ENCODE data around the gene CYTH2. TPM values are rescaled to one million over a fixed set of nuclear protein-coding genes. Genes with fewer than 3 reads are reported as not detected.

CYTH2 gene
- polyA plus RNA-seq, 3 donors: 21.3 to 48.2 (median 21.7) TPM

GRCh38 chr19:48476176-48476575, 7.0 kb downstream of the CYTH2 start:
- peaks cover 1 to 14% (median 13%) of the 10 kb centered on the region in 3 donors for H3K27me3 Mint-ChIP-seq (ENCODE audit: low read depth in 3 of 3)
- Histone ChIP-seq H3K4me1 (ENCODE audit: control insufficient read depth in 1 of 2, insufficient read depth in 2 of 2, low read length in 2 of 2) (peaks cover 14 to 15% of the 10 kb centered on the region in 2 donors), H3K9me3 (replicated peaks in 1 of 2; ENCODE audit: control insufficient read depth in 1 of 2, insufficient read depth in 1 of 2, low read length in 2 of 2) (no peaks in the 10 kb centered on the region), H3K27me3 (ENCODE audit: control insufficient read depth in 2 of 2, insufficient read depth in 2 of 2, low read length in 2 of 2) (no peaks in the 10 kb centered on the region), H3K36me3 (replicated peaks in 1 of 2; ENCODE audit: control insufficient read depth in 1 of 2, insufficient read depth in 2 of 2, low read length in 2 of 2) (peaks cover 72 to 74% of the 10 kb centered on the region in 2 donors), H3K27ac (ENCODE audit: low read depth in 1 of 2, low read length in 2 of 2) (no peak overlapping the region), H4K20me1 (ENCODE audit: insufficient read depth, low read length) (peaks cover 35% of the 10 kb centered on the region), H2AFZ (ENCODE audit: insufficient read depth, low read depth, low read length, poor library complexity, severe bottlenecking) (no peak overlapping the region), H3K9ac (ENCODE audit: insufficient read depth, low read length, poor library complexity, severe bottlenecking) (no peak overlapping the region), H3K4me3 (replicated peaks in 1 of 3; ENCODE audit: low read depth in 2 of 3, low read length in 3 of 3) (no peak overlapping the region), H3K4me2 (replicated peaks; ENCODE audit: extremely low read depth, low read length, poor library complexity, severe bottlenecking) (no peak overlapping the region), H3K79me2 (ENCODE audit: insufficient read depth, low read length) (peaks cover 7% of the 10 kb centered on the region)
- no peak for DNase-seq
- WGBS (ENCODE audit: insufficient coverage): 98% methylated on average over 5 of the region's 9 CpGs
- H3K27ac Mint-ChIP-seq: peak overlapping the region in 1 of 7 donors; percentile 3
- H3K36me3 Mint-ChIP-seq: peaks cover 59 to 80% of the 10 kb centered on the region in 2 donors
- no peak overlapping the region for H3K4me3 Mint-ChIP-seq
- intact Hi-C loops (cut with micrococcal nuclease): no loop called here
- peaks cover 15% of the 10 kb centered on the region for H3K4me1 Mint-ChIP-seq
- H3K9me3 Mint-ChIP-seq: no peaks in the 10 kb centered on the region
- TF ChIP-seq CTCF (IDR thresholded peaks at IDR 0.05): no peak

GRCh38 chr19:48477067-48477685, 8.0 kb downstream of the CYTH2 start:
- intact Hi-C loops (cut with micrococcal nuclease): no loop called here
- Histone ChIP-seq H2AFZ (ENCODE audit: insufficient read depth, low read depth, low read length, poor library complexity, severe bottlenecking) (no peak overlapping the region), H4K20me1 (ENCODE audit: insufficient read depth, low read length) (peaks cover 25% of the 10 kb centered on the region), H3K79me2 (ENCODE audit: insufficient read depth, low read length) (no peaks in the 10 kb centered on the region), H3K9ac (ENCODE audit: insufficient read depth, low read length, poor library complexity, severe bottlenecking) (no peak overlapping the region), H3K27me3 (ENCODE audit: control insufficient read depth in 2 of 2, insufficient read depth in 2 of 2, low read length in 2 of 2) (no peaks in the 10 kb centered on the region), H3K36me3 (replicated peaks in 1 of 2; ENCODE audit: control insufficient read depth in 1 of 2, insufficient read depth in 2 of 2, low read length in 2 of 2) (peaks cover 62 to 64% of the 10 kb centered on the region in 2 donors), H3K9me3 (replicated peaks in 1 of 2; ENCODE audit: control insufficient read depth in 1 of 2, insufficient read depth in 1 of 2, low read length in 2 of 2) (no peaks in the 10 kb centered on the region), H3K4me1 (ENCODE audit: control insufficient read depth in 1 of 2, insufficient read depth in 2 of 2, low read length in 2 of 2) (peaks cover 15 to 17% of the 10 kb centered on the region in 2 donors), H3K4me2 (replicated peaks; ENCODE audit: extremely low read depth, low read length, poor library complexity, severe bottlenecking) (no peak overlapping the region), H3K4me3 (replicated peaks in 1 of 3; ENCODE audit: low read depth in 2 of 3, low read length in 3 of 3) (no peak overlapping the region), H3K27ac (ENCODE audit: low read depth in 1 of 2, low read length in 2 of 2) (no peak overlapping the region)
- WGBS (ENCODE audit: insufficient coverage): 89% methylated on average over 8 of the region's 10 CpGs
- Mint-ChIP-seq H3K9me3 (no peaks in the 10 kb centered on the region), H3K27me3 (ENCODE audit: low read depth in 3 of 3) (peaks cover 1 to 19% (median 14%) of the 10 kb centered on the region in 3 donors), H3K27ac (no peak overlapping the region), H3K36me3 (peaks cover 51 to 70% of the 10 kb centered on the region in 2 donors), H3K4me3 (no peak overlapping the region), H3K4me1 (peaks cover 17% of the 10 kb centered on the region)
- no peak for TF ChIP-seq CTCF (IDR thresholded peaks at IDR 0.05)
- no peak for DNase-seq
